HT-29 (cell line): ENCODE results near the gene CCN5. TPM values are rescaled to one million over a fixed set of nuclear protein-coding genes. Genes with fewer than 3 reads are reported as not detected.

Source experiments
- DNase-seq: peaks from one replicate; pipeline ENCODE4 v3.0.0-alpha.2; 2015; ENCODE audit warnings: low spot score
- total RNA-seq: library from RNA; depleted of rRNA; stranded (reverse); fragments of >200 nt; shearing (Covaris generic); gene quantifications from 2 replicates; pipeline ENCODE4 v1.2.3, GENCODE V29; 2014

CCN5 gene
- total RNA-seq, 1 experiment from 2014 or later: not detected

DNA sequence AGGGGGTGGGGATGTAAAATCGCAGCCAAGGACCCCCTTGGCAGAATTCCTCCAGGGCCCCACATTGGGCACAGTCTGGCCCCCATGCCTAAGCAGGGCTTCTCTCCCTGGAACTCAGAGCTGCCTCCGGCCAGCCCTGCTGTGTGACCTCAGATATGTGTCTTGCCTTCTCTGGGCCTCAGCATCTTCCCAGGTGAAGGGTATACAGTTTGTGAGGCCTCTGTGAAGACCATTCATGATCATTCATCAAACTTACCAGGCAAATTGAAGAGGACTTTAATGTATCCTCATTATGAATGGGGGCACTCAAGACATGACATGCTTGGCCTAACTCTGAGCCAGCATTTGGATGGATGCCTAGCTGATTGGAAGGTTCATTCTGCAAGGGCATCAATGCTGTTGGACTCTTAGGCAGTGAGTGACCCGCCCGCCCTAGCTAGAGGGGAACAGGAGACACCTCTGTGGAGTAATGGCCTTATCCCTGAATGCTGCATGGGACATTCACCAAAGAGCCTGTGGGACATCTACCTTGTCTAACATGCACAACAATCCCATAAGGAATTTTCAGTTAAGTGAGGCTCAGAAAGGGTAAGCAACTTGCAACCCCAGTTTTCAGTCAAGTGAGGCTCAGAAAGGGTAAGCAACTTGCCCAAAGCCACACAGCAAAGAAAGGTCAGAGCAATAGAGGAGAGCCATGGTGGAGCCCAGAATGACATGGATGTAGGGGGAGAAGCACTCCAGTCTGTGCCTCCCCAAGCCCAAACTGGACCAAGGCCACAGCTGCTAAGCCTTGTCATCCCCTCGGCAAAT lies 535 bp downstream of the CCN5 start:
- DNase-seq: no peak

DNA sequence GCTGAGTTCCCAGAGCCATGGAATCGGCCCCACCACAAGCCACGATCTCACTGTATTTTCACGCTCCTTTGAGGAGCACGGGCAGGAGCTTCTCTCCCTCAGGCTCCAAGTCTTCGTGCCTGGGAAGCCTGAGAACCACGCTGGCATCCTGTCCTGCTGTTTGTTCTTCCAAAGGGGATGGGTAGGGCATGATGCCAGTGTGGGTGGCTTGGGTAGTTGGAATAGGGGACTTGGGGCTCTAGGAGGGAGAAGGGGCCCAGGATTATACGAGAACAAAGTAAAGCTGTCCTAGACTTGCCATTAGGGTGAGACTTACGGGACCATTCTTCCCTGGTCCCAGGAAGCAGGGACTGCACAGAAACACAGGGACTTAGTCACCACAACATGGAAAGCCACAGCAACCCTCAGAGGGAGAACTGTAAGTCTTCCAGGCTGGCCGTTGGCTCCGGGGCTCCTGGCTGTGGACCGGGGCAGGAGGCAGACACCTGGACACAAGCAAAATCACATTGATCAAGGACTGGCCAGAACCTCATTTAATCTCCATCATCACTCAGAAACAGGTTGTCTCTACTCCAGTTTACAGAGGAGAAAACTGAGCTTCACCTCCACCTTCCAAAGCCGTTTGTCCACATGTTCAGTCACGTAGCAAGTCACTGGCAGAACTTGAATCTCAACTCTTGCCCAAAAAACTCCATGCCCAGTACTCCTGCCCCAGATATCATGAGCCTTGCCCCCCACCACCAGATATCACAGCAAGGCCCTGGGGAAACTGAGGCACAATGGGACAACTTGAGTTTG lies 1.3 kb downstream of the CCN5 start:
- no peak for DNase-seq

DNA sequence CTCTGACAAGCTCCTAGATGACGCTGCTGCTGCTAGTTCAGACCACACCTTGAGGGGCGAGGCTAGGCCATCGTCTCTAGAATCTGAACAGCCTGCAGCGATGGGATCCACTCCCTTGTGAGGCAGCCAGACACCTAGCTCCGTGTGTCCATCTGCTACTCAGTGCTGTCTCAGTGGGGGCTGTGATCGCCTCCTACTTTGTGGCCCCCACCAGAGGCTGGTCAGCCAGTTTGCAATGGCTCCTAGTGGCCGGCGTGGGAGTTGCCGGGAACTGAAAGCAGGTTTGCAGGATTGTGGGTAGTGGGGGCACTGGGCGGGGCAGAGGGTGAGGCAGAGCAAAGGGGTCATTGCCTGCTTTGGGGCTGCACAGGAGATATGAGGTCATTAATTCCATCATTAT lies 2.8 kb downstream of the CCN5 start:
- no peak for DNase-seq

DNA sequence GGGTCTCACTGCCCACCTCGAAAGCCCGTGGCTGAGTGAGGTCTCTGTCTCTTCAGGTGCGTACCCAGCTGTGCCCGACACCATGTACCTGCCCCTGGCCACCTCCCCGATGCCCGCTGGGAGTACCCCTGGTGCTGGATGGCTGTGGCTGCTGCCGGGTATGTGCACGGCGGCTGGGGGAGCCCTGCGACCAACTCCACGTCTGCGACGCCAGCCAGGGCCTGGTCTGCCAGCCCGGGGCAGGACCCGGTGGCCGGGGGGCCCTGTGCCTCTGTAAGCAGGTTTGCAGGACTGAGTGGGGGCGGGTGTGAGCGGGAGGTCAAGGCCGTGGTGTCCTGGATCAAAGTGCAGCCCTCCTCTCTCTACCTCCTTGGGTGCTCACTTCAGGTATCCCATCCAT lies 4.7 kb downstream of the CCN5 start:
- no peak for DNase-seq

DNA sequence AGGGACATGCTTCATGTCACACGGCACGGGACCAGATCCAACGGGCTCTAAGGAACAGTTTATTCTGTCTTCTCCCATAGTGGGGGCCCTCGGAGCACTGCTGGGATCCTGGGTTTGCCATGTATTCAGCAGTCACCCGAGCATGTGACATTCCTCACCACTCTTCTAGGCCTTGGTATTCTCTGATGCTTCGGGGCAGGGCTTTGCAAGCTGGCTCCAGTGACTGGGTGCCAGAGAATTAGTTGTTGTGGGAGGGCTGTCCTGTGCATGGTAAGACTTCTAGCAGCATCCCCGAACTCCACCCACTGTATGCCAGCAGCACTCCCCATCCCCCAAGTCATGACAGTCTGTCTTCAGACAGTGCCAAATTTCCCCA lies 5.4 kb downstream of the CCN5 start:
- no peak for DNase-seq

DNA sequence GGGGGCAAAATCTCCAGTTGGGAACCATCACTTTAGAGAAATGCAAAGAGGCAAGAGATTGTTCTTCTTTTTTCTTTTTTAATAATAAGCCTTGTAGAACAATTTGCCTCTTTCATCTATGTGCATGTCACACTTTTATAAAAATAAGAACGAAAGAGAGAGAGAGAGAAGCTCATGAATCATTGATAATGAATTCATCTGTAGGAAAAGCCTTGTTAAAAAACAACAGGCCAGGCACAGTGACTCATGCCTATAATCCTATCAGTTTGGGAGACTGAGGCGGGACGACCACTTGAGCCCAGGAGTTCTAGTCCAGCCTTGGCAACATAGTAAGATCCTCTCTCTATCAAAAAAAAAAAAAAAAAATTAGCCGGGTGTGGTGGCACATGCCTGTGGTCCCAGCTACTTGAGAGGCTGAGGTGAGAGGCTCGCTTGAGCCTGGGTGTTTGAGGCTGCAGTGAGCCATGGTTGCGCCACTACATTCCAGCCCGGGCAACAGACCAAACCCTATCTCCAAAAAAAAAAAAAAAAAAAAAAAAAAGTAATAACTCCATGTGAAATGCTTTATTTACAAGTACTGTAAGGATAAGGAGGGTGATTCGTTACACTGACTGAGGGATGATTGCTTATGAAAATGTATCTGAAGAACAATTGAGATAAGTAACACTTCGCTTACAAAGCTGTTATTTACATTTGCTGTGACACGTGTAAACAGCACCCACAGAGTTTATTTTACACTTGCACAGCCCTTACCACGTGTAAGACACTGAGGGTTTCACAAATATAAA lies 6.0 kb downstream of the CCN5 start:
- no peak for DNase-seq

DNA sequence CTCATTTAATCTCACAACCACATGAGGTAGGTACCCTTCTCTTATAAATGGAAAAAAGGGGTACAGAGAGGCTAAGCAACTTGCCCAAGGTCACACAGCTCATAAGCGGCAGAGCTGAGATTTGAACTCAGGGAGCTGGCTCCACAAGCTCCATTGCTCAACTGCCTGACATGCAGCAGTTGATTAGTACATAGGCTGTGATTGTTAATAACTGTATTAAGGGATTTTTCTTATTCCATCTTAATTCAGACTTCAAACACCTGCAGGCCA lies 6.6 kb downstream of the CCN5 start:
- no peak for DNase-seq

DNA sequence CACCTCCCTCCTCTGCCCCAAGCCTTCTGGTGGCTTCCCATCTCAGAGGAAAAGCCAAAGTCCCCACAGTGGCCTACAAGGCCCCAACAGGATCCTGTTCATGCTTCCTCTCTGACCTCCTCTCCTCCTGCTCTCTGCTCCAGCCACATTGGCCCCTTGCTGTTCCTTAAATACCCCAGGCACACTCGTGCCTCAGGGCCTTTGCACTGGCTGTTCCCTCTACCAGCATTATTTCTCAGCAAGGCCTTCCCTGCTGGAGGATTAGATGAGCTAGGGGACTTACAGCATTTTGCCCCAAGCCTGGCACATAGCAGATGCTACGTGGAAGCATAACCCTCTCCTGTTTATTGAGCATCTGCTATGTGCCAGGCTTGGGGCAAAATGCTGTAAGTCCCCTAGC lies 7.8 kb downstream of the CCN5 start:
- DNase-seq: no peak

DNA sequence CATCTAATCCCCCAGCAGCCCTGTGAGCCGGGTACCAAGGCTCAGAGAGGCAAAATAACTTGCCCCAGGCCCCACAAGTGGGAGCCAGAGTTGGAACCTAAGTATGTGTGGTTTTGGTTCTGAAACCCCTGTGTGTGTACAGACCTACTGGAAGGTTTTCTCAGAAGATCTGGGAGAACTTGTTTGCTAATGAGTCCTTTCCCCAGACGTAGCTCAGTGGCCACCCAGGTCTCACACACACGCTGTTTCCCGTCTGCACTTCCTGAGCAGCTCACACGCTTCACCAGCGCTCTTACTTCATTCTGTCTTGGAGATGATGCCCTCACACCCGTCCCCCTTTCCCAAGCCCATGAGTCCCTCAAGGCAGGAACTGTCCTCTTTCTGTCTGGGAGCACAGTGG lies 8.2 kb downstream of the CCN5 start:
- DNase-seq: no peak

DNA sequence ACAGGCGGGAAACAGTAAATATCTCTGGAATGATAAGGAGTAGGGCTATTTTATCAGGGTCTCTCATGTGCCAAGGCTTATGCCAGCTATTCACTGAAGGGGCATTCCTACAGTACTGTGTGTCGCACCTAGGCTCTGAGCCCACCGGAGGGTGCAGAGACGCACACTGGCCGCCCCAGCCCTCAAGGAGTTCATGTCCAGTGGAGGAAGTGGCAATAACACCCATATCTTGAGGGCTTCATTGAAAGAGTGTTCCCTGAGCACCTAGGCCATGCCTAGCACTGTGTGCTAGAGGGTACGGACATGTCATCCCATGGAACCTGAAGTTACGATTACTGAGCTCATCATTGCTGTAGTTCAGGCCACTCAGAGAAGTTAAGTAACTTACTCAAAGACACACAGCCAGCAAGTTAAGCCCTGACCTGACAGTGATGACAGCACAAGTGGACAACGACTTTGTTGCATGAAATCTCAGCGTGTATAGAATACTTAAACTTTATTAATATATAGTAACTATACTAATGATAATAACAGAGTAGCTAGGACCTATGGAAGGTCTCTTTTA lies 8.7 kb downstream of the CCN5 start:
- DNase-seq: no peak

DNA sequence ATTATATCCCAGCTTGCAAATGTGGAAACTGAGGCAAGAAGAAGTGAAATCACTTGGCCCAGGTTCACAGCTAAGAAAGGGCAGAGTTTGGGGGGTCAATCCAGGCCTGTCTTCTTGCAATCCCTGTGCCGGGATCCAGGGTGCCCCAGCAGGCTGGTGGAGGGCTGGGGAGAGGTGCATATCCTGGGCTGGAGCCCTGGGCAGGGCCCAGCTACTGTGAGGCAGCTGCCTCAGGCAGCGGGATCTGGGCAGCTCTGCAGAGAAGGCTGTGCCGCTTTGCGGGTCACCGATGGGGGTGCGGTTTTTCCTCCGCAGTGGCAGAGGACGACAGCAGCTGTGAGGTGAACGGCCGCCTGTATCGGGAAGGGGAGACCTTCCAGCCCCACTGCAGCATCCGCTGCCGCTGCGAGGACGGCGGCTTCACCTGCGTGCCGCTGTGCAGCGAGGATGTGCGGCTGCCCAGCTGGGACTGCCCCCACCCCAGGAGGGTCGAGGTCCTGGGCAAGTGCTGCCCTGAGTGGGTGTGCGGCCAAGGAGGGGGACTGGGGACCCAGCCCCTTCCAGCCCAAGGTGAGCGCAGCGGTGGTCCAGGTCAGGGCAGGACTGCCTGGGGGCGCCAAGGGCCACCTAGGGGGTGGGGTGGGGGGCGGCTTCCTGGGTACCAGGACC lies 9.4 kb downstream of the CCN5 start:
- no peak for DNase-seq

DNA sequence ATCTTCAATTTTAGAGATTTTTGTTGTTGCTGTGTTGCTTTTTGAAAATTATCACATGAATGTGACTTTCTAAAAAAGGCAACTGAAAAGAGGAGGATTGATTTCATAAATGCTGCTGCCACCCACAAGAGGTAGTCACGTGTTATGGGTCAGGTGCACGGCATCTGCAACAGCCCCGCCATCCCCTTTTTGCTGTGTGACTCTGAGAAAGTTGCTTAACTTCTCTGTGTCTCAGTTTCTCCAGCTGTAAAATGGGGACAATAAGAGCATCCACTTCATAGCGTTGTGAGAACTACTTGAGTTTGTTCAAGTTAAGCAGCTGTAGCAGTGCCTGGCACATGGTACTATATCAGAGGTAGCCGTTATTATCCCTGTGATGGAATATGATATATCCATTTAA lies 10.7 kb downstream of the CCN5 start:
- DNase-seq: no peak

DNA sequence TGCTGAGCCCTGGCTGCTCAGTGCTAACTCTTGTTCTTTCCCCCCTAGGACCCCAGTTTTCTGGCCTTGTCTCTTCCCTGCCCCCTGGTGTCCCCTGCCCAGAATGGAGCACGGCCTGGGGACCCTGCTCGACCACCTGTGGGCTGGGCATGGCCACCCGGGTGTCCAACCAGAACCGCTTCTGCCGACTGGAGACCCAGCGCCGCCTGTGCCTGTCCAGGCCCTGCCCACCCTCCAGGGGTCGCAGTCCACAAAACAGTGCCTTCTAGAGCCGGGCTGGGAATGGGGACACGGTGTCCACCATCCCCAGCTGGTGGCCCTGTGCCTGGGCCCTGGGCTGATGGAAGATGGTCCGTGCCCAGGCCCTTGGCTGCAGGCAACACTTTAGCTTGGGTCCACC lies 11.9 kb downstream of the CCN5 start:
- DNase-seq: no peak

DNA sequence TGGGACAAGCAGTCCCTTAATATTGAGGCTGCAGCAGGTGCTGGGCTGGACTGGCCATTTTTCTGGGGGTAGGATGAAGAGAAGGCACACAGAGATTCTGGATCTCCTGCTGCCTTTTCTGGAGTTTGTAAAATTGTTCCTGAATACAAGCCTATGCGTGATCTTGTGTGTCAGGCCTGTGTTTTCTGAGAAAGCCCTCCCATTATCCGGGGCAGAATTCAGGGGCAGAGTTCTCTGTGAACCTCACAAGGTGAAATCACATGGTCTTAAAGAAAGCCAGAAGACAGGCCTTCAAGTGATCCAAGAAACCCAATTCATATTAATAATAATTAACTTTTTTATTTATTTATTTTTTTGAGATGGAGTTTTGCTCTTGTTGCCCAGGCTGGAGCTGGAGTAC lies 12.5 kb downstream of the CCN5 start:
- DNase-seq: no peak

DNA sequence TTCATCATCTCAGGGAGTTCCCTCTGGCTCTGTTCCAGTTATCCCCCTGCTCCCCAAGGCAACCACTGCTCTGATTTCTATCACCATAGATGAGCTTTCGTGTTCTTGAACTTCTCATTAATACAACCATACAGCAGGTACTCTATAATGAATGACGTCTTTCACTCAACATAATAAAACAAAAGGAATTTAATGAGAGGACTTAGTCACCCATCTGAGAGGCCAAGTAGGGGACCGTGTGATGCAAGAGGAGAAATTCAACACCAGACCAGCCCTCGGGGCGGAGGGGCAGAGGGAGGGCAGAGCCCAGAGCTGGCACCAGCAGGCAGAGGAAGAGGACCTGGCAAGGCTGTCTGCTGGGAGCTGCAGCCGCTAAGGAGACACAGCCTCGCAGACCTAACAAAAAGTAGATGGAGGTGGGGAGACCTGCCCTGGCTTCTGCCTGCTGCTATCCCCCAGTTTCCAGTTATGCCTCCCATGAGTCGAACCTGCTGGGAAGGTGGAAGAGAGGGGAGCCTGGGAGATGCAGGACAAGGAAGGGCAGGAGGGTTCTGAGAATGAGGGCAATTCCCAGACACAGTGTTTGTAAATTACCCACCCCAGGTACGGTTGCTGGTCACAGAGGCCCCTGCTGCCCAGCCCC lies 13.8 kb downstream of the CCN5 start:
- peak; percentile 97 for DNase-seq

DNA sequence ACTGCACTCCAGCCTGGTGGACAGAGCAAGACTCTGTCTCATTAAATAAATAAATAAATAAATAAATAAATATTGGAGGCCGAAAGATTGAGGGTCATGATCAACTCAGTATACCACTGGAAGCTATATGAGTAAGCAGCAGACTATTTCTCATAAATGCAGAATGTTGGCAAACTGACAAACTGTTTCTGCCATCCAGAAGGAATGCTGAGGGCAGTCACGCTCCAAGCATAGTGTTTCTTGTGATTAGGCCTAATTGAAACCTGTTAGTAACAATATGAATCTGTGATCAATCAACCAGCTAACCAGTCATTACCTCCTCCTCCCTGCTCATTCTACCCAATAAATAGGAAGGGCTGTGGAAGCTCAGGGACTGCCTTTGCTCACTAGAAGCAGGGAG lies 15.3 kb downstream of the CCN5 start:
- DNase-seq: peak; percentile 79

DNA sequence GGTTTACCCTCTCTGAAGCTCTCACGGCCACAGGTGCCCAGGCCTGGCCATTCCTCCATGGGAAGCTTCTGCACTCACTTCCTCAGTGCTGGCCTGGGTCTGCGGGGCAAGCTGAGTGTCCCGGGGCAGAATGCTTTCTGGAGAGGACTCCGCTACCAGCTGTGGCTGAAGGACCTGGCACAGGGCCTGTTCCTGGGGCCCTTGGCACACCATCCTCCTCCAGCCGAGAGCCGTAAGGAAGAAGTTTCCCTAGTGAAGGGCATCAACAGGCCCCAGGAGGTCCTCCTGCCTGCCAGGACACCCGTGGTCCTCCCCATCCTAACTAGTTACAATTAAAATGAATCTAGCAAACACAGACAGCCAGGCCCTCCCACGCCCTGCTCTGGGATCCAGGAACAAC lies 16.5 kb downstream of the CCN5 start:
- no peak for DNase-seq

DNA sequence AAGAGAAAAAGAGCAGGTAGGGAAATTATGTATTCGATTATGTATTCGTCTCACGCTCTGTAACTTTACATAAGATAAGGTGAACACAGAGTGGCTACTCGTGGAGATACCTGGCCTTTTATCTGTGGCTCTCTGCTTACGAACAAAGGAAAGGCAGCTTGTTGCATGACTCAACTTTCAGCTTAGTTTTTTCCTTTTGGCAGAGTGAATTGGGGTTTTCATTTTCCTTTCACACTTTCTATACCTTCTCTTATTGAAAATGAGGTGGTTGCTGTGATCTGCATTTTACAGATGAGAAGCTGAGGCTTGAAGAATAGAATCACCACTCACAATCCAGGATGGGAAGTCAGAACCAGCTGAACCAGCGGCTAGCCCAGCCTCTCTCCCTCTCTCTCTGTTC lies 17.2 kb downstream of the CCN5 start:
- no peak for DNase-seq

DNA sequence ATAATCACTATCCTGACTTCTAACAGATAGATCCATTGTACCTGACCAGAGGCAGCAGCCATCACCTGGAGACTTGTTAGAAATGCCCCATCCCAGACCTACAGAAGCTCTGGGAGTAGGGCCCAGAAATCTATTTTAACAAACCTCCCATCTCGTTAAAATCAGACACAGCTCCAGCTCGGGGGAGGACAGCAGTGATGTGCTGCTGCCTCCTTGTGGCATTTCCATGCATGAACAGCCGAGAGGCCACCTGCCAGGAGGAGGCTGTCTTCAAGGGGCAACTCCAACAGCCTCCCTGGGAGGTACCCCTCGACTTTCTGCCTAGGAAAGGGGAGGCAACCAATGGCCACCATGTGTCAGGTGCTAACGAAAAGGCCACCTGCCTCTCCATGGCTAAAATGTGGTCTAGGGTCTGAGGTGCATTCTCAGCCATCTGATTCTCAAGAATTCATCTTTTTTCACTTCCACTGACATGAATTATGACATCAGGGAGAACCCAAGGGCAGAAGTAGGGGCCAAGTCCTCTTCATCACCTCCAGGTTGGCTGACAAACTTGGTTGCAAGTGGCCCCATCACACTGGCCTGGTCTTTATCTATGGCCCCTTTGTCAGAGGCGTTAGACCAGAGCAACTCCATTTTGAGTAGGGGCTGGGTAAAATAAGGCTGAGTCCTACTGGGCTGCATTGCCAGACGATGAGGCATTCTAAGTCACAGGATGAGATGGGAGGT lies 18.3 kb downstream of the CCN5 start:
- DNase-seq: peak; percentile 83

DNA sequence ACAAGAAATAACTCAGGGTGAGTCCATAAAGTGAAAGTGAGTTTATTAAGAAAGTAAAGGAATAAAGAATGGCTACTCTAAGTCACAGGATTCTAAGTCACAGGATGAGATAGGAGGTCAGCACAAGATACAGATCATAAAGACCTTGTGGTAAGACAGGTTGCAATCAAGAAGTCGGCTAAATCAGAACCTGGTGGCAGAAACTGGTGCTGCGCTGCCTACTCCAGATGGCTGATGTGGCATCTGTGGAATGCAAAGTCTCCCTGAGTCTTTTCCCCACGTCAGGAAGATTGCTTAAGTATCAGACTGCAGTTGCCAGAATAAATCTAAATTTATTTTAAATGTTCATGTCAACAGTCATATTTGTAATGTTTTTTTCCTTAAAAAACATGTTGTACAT lies 19.8 kb downstream of the CCN5 start:
- peak; percentile 56 for DNase-seq

DNA sequence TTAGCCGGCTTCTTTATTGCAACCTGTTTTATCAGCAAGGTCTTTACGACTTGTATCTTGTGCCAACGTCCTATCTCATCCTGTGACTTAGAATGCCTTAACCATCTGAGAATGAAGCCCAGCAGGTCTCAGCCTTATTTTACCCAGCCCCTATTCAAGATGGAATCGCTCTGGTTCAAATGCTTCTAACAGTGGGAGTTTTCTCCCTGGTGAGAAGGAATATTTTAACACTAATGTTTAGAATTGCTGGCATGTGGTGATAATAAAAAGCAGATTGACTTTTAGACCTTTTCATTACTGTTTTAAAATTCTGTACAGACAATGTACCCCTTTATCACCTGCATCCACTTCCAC lies 20.6 kb downstream of the CCN5 start:
- no peak for DNase-seq
